HAP-1 (cell line): Measurements from ENCODE around the gene EHD4.

ENCODE experiments used
- DNase-seq, 2 experiments: peaks; one replicate each; pipeline ENCODE4 v3.0.0-alpha.2; 2016 to 2020; ENCODE audit warnings: low spot score in 2 of 2
- H3K27me3 ChIP-seq: fragments of 250-450 bp; sonication (Bioruptor Pico); 2 replicates; pipeline ENCODE4 v1.5.1; 2020; ENCODE audit warnings: low read depth, mild to moderate bottlenecking, moderate library complexity
- H3K36me3 ChIP-seq: fragments of 250-450 bp; sonication (Bioruptor Pico); replicated peaks from 2 replicates; pipeline ENCODE4 v1.5.1; 2020; ENCODE audit warnings: mild to moderate bottlenecking
- H3K4me1 ChIP-seq: fragments of 250-450 bp; sonication (Bioruptor Pico); 2 replicates; pipeline ENCODE4 v1.5.1; 2020; ENCODE audit warnings: mild to moderate bottlenecking
- H3K4me3 ChIP-seq: fragments of 250-450 bp; sonication (Bioruptor Pico); 2 replicates; pipeline ENCODE4 v1.5.1; 2020; ENCODE audit warnings: mild to moderate bottlenecking, moderate library complexity
- H3K9me3 ChIP-seq: fragments of 250-450 bp; sonication (Bioruptor Pico); 2 replicates; pipeline ENCODE4 v1.5.1; 2020; ENCODE audit warnings: mild to moderate bottlenecking, moderate library complexity
- in situ Hi-C: fragments of 300-500 bp; cut with MboI; formaldehyde crosslinking; loops from 3 replicates; pipeline ENCODE4 v1.14.3; 2020; ENCODE audit warnings: low sequenced_read_pairs, inconsistent platforms, mixed read lengths

The EHD4 gene

DNA sequence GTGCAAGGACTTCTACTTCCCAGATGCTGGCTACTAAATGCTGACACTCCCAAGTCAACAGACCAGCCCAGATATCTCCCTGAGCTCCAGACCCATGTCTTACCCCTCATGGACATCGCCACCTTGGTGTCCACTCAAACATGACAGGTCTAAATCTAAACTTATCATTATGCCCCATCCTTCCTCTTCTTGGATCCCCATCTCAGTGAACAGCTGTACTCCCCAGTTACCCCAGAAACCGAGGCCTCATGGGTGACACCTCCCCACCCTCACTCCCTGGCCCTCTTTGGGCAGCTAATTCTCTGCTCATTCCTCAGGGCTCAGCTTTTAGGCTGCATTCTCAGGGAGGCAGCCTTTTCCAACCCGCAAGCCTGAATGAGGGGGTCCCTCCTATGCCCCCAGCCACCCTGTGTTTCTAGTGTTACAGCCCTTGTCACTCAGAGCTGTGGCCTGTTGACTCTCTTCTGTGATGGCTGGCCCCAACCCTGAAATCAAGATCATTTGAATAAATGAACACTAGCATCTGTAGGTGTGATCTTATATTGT lies 5.4 kb downstream of the EHD4 start:
- DNase-seq, result no peak
- no peaks in the 10 kb centered on the region for H3K27me3 ChIP-seq
- in situ Hi-C loops, result no loop called here

DNA sequence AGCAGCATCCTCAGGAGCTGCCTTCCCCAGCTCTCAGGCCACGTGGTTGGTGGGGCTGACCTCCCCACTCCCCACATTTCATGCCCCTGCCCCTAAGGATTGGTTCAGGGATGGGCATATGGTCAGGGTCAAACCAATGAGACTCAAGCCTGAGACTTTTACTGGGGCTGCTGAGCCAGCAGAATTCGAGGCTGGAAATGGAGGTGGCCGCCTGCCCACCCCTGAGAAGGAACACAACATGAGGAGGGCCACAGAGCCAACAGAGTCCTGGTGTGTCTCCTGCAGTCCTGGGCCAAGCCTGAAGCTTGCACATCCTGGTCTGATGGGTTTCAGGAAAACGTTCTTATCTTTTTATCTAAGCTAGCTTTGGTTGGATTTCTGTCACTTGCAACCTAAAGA lies 5.9 kb downstream of the EHD4 start:
- no peaks in the 10 kb centered on the region for H3K36me3 ChIP-seq
- no peaks in the 10 kb centered on the region for H3K27me3 ChIP-seq
- no peak for DNase-seq
- H3K4me1 ChIP-seq, result no peaks in the 10 kb centered on the region; the same call in 1 of the 2 replicates
- in situ Hi-C loops, result no loop called here
- H3K9me3 ChIP-seq, result no peaks in the 10 kb centered on the region
- no peak overlapping the region for H3K4me3 ChIP-seq

More for the DNA sequence above, 5.4 kb downstream of the EHD4 start:
- no peak overlapping the region for H3K4me3 ChIP-seq
- H3K36me3 ChIP-seq, result no peaks in the 10 kb centered on the region
- H3K4me1 ChIP-seq, result no peaks in the 10 kb centered on the region; the same call in 1 of the 2 replicates
- H3K9me3 ChIP-seq, result no peaks in the 10 kb centered on the region

DNA sequence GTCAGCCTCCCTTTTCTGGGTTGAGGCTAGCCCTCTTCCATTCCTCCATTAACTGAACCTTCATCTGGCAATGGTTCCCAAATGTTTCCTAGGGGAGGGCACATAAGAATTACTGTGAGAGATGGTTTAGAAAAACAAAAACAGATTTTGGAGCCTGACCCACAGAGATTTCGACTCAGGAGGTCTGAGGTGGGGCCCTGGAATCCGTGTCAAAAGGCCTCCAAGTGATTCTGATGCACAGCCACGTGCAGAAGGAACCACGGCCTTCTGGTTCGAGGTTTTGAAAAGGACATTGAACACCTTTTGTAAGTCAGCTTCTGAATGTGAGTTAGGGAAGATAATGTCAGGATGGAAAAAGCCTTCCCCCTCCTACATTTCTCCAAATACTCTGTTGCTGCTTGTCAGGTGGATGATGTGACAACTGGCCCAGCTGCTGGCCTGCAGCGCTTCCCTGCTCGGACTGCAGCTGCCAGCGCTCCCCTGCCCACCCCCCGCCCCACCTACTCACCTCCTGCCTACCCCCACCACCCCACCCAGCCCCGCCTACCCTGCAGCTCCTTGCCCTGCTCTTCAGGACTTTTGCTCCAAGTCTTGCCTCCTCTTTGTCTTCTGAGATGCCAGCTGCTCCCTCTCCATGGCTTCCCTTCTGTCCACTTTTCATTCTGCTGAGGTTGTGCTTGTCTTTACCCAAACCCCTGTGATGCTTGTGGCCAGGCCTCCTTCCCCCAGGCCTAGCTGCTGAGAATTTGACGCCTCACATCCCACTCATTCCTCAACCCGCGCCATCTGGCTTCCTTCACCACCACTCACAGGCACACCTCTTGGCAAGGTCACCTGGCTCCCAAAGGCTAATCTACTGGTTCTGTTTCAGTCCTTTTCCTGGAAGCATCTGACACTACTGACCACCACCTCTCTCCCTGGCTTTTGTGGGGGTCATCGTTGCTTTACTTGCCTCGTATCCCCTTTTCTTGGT lies 6.6 kb downstream of the EHD4 start:
- H3K36me3 ChIP-seq, result no peaks in the 10 kb centered on the region
- no peak for DNase-seq
- H3K9me3 ChIP-seq, result no peaks in the 10 kb centered on the region
- H3K27me3 ChIP-seq, result no peaks in the 10 kb centered on the region
- H3K4me1 ChIP-seq, result no peaks in the 10 kb centered on the region
- in situ Hi-C loops, result no loop called here
- no peak overlapping the region for H3K4me3 ChIP-seq

DNA sequence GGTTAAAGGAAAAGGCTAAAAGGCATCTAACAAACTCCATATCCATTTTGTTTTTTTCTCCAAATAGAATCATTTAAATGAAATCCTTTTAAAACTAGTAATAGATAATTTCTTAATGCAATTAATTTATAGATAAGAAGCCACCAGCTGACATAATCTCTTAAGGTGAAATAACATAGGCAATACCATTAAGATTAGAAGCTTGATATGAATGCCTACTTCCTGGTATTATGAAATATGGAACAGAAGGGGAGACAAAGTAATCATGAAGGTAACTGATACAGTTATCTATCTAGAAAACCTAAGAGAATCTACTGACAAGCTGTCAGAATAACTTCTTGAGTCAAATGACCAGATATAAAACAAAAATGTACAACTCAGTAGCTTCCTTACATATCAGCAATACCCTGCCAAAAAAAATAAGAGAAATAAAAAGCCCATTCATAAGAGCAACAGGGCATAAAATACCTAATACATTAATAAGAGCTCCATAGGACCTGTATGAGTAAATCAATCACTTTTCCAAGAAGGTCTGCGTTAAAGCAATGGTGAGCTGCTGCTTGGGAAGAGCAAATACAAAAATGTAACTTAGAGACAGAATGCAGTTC lies 10.7 kb downstream of the EHD4 start:
- in situ Hi-C loops, result no loop called here
- no peaks in the 10 kb centered on the region for H3K9me3 ChIP-seq
- H3K4me1 ChIP-seq, result no peaks in the 10 kb centered on the region
- no peaks in the 10 kb centered on the region for H3K36me3 ChIP-seq
- H3K27me3 ChIP-seq, result no peaks in the 10 kb centered on the region
- no peak overlapping the region for H3K4me3 ChIP-seq
- no peak for DNase-seq

DNA sequence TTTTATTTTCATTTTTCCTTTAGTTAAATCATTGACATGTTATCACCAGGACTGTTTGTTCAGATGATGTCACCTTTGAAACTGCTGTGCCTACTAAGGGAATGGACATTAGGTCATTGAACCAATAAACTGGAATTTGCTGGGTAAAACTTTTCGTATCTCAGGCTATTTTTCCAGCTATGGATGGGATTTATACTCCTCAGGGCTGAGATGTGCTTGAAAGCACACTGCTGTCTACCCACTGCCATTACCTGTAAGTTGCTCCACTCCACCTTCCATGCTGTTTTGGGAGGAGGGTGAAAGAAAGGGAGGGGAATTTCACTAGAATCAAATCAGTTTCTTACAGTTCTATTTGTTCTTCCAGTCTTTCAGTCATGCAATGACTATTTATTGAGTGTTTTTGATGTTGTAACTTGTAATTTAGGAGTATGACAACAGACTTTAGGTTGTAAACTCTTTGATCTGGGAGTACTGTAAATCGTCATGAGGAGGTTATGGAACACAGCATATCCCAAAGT lies 11.3 kb downstream of the EHD4 start:
- H3K36me3 ChIP-seq, result no peaks in the 10 kb centered on the region
- DNase-seq, result no peak
- H3K9me3 ChIP-seq, result no peaks in the 10 kb centered on the region
- no peak overlapping the region for H3K4me3 ChIP-seq
- no peaks in the 10 kb centered on the region for H3K27me3 ChIP-seq
- in situ Hi-C loops, result no loop called here
- H3K4me1 ChIP-seq, result no peaks in the 10 kb centered on the region

DNA sequence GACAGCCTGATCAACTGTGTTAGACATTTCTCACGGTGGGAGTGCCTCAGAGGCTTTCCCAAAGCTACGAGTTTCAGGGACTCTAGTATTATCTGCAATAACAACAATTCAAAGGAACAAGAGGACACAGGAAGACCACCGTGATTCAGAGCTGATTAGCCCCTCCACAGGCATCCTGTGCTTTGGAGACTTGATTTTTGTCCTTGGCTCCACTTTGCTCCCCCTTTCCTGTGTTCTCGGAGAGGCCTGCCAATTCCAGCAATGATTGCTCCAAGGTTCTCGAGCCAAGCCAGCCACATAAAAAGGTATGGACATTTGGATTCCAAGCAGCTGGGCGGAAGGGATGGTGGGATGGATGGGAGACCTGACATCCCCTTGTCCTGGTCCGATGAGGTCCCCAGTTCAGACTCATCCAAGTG lies 14.3 kb downstream of the EHD4 start:
- no peak for DNase-seq
- Histone ChIP-seq H3K36me3 (no peaks in the 10 kb centered on the region), H3K4me3 (no peak overlapping the region), H3K9me3 (no peaks in the 10 kb centered on the region), H3K27me3 (no peaks in the 10 kb centered on the region), H3K4me1 (no peaks in the 10 kb centered on the region)
- in situ Hi-C loops, result no loop called here

DNA sequence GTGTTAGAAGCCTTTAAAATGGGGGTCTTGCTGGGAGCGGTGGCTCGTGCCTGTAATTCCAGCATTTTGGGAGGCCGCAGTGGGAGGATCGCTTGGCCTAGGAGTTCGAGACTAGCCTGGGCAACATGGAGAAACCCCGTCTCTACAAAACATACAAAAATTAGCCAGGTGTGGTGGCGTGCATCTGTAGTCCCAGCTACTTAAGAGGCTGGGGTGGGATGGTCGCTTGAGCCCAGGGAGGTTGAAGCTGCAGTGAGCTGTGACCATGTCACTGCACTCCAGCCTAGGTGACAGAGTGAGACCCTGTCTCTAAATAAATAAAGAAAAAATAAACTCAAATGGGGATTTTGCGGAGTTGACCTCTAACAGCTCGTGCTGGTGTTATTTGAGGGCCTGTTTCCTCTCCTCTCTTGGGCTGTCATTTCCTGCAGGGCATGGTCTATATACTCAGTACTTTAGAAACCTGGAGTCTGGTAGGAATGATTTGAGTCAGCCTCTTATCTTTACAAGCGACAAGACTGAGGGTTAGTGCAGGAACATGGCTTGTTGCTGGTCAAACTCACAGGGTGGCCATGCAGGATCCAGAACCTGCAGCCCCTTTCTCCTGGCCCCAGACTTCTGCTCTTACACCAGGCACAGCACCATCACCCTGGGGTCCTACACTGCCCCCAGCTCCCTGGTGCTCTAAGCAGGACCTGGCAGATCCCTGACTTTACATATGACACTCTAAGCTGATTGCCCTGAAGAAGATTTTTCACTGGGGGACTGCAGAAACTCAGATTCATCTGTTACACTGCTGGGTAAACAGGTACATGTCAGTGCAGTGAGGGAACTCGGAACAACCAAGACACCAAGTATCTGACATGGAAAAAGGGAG lies 15.1 kb downstream of the EHD4 start:
- DNase-seq, result no peak
- no peaks in the 10 kb centered on the region for H3K4me1 ChIP-seq
- in situ Hi-C loops, result no loop called here
- no peaks in the 10 kb centered on the region for H3K9me3 ChIP-seq
- H3K4me3 ChIP-seq, result no peak overlapping the region
- H3K27me3 ChIP-seq, result no peaks in the 10 kb centered on the region
- H3K36me3 ChIP-seq, result no peaks in the 10 kb centered on the region

DNA sequence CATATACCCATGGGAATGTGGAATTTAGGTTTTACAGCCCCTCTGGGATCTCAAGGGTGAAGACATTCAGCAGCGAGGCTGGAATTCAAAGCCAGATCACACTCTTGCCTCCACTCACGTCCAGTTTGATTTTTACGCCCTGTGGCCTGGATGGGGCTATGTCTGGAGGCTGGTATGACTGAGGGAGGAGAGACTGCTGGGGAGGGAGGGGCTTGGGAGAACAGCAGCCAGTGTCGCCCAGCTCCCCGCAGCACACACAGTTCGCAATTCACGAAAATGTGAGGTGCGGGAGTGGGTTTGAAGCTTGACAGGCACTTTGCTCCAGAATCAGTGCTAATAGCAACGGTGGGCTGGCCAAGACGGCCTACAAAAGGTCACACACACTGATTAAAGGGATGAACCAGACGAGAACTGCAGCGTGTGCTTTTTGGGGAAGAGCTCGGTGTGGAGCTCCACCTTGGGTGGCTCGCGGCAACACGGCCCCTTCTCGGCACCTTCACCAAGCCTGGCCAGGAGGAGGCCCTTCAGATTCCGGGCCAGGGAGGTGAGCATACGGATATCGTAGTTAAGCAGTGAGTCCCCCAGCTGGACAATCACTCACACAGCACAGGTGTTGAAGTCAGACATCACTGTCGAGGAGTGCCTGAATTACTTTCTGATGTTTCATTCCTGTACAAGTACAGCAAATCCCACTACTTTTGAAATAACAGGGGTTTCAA lies 16.4 kb downstream of the EHD4 start:
- Histone ChIP-seq H3K4me1 (no peaks in the 10 kb centered on the region), H3K9me3 (no peaks in the 10 kb centered on the region), H3K4me3 (no peak overlapping the region), H3K36me3 (no peaks in the 10 kb centered on the region), H3K27me3 (no peaks in the 10 kb centered on the region)
- in situ Hi-C loops, result no loop called here
- DNase-seq, result no peak

DNA sequence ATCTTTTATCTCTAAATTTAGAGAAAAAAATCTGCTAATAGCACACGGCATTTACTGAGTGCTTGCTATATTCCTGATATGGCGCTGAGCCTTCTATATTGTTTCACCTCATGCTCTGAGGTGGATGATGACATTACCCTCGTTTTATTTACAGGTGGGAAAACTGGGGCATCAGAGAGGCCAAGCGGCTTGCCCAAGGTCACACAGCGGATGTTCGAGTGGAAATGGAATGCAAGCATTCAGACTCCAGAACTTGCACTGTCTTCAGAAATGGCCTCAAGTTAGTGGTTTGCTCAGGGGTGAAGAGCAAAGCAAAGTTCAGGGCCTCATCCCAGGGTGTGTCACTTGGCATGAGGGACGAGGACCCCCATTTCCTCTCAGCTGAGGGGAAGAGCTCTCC lies 17.3 kb downstream of the EHD4 start:
- no peaks in the 10 kb centered on the region for H3K4me1 ChIP-seq
- H3K36me3 ChIP-seq, result no peaks in the 10 kb centered on the region
- DNase-seq, result no peak
- H3K9me3 ChIP-seq, result no peaks in the 10 kb centered on the region
- in situ Hi-C loops, result no loop called here
- H3K27me3 ChIP-seq, result no peaks in the 10 kb centered on the region
- H3K4me3 ChIP-seq, result no peak overlapping the region

DNA sequence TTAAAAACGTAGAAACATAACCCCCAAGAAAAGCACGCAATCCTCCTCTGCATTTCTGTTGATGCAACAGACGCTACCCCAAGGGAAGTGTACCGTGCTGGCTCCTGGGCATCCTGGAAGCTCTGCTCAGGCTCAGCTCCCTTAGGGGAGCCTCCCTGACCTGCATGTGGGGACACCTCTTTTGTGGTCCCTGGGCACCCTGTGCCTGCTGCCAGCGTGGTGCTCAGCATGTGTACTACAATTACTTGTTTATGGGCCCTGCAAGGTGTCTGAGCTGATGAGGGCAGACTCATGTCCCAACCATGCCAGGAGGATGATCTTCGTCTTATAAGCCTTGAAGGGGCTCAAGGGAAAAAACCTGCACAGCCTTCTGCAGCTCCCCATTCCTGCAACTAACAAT lies 18.3 kb downstream of the EHD4 start:
- Histone ChIP-seq H3K4me3 (no peak overlapping the region), H3K36me3 (no peaks in the 10 kb centered on the region), H3K4me1 (no peaks in the 10 kb centered on the region), H3K27me3 (no peaks in the 10 kb centered on the region), H3K9me3 (no peaks in the 10 kb centered on the region)
- in situ Hi-C loops, result no loop called here
- no peak for DNase-seq

DNA sequence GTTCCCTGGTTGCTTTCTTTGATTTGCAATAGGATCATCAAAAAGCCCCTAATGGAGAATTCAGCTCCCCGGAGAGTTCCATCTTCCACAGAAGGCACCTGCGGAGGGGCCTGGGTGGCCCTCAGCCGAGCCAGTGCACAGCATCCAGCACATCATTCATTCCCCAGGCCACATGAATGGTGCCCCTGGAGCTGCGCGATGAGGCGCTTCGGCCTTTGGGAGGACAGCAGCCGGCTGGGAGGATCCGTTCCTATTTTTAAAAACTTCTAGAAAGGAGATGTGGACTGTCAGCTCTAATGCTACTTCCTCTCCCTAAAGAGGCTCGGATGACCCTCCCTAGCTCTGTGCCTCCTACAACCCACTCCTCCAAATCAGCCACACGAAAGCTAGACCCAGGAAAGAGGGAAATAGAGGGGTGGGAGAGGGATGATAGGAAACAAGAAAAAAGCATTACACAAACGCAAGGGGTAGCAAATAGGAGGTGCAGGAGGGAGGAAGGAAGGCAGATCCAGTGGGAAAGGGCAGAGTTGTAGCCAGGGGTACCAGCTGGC lies 20.3 kb downstream of the EHD4 start:
- Histone ChIP-seq H3K27me3 (no peaks in the 10 kb centered on the region), H3K4me3 (no peak overlapping the region), H3K36me3 (no peaks in the 10 kb centered on the region), H3K4me1 (no peaks in the 10 kb centered on the region), H3K9me3 (no peaks in the 10 kb centered on the region)
- no peak for DNase-seq
- in situ Hi-C loops, result no loop called here

DNA sequence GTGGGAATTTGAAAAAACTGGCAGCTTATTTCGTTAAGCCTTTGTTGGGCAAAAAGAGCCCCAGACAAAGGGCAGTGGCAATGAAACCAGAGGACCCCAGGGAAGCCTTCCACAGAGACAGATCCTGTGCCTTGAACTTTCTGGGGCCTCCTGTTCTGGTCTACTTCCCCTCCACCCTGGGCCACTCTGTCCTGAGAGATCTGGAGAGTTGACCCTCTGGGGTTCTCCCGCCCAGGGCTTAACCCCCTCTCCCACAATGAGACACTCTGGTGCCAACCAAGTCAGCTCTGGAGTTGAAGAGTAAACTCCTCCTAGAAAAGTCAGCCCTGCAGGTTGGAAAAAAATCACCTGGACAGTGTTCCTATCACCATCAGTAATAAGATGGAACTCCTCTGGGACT lies 20.8 kb downstream of the EHD4 start:
- no peak overlapping the region for H3K4me3 ChIP-seq
- in situ Hi-C loops, result no loop called here
- H3K27me3 ChIP-seq, result no peaks in the 10 kb centered on the region
- H3K36me3 ChIP-seq, result no peaks in the 10 kb centered on the region
- no peaks in the 10 kb centered on the region for H3K4me1 ChIP-seq
- DNase-seq, result no peak
- H3K9me3 ChIP-seq, result no peaks in the 10 kb centered on the region

DNA sequence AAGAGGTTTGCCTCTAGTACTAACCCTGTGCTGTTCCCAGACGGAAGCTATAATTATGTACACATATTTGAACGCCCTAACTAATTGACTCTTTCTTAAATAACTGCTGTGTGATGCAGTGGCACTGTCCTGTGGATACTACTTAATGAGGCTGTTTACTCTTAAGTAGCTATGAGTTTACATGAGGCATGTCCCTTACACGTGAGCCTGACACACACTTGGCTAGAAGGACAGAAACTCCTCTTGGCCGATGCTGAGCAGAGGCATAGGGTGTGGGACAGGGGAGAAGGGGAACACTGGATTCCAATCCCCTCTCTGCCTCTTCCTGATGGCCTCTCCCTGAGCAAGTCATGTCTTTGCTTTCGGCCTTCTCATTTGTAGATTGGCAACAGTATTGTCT lies 21.9 kb downstream of the EHD4 start:
- Histone ChIP-seq H3K36me3 (no peaks in the 10 kb centered on the region), H3K9me3 (no peaks in the 10 kb centered on the region), H3K27me3 (no peaks in the 10 kb centered on the region), H3K4me3 (no peak overlapping the region), H3K4me1 (no peaks in the 10 kb centered on the region)
- no peak for DNase-seq
- in situ Hi-C loops, result no loop called here
